ENCODE data around the gene TMEM255B.

GRCh38 chr13:113851480-113851803 lies 92.4 kb downstream of the TMEM255B start:
- TF ChIP-seq POLR2AphosphoS5 (IDR thresholded peaks at IDR 0.05) (no peak), POLR2A (IDR thresholded peaks at IDR 0.05) (no peak)
- TF ChIP-seq, protein P1, sequence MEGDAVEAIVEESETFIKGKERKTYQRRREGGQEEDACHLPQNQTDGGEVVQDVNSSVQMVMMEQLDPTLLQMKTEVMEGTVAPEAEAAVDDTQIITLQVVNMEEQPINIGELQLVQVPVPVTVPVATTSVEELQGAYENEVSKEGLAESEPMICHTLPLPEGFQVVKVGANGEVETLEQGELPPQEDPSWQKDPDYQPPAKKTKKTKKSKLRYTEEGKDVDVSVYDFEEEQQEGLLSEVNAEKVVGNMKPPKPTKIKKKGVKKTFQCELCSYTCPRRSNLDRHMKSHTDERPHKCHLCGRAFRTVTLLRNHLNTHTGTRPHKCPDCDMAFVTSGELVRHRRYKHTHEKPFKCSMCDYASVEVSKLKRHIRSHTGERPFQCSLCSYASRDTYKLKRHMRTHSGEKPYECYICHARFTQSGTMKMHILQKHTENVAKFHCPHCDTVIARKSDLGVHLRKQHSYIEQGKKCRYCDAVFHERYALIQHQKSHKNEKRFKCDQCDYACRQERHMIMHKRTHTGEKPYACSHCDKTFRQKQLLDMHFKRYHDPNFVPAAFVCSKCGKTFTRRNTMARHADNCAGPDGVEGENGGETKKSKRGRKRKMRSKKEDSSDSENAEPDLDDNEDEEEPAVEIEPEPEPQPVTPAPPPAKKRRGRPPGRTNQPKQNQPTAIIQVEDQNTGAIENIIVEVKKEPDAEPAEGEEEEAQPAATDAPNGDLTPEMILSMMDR (IDR thresholded peaks at IDR 0.05) = no peak

All from prostate gland (tissue), 2 donors.